HFFc6 (cell line): ENCODE data around the gene C10orf90. TPM values are rescaled to one million over a fixed set of nuclear protein-coding genes. Genes with fewer than 3 reads are reported as not detected.

Experiments used
- DNase-seq: peaks from one replicate; pipeline ENCODE4 v3.0.0-alpha.2; 2018
- H3K27ac Mint-ChIP-seq: 2 replicates; pipeline ENCODE4 v1.8.0; 2020; ENCODE audit warnings: mild to moderate bottlenecking, mixed read lengths
- H3K27me3 Mint-ChIP-seq: 2 replicates; pipeline ENCODE4 v1.8.0; 2021; ENCODE audit warnings: mild to moderate bottlenecking, moderate library complexity, mixed read lengths; ENCODE audit not compliant: insufficient read depth
- H3K36me3 Mint-ChIP-seq: 2 replicates; pipeline ENCODE4 v1.8.0; 2021; ENCODE audit warnings: low read depth, mixed read lengths
- H3K4me1 Mint-ChIP-seq: 2 replicates; pipeline ENCODE4 v1.8.0; 2020; ENCODE audit warnings: low read depth, mixed read lengths
- H3K4me3 Mint-ChIP-seq: 2 replicates; pipeline ENCODE4 v1.8.0; 2020; ENCODE audit warnings: mild to moderate bottlenecking, moderate library complexity, mixed read lengths
- H3K9me3 Mint-ChIP-seq: 2 replicates; pipeline ENCODE4 v1.8.0; 2020; ENCODE audit warnings: mild to moderate bottlenecking, mixed read lengths
- total RNA-seq, 6 experiments: library from RNA; stranded (reverse); fragmentation: NEBNext Ultra II Directional; extraction: Animal tissue kit (Norgen Biotek cat#: 25700); gene quantifications; 2 replicates in 1 of 6; 3 replicates in 5 of 6; pipeline ENCODE4 v1.2.3, GENCODE V29; 2021
- TF ChIP-seq, protein P1 (sequence below): fragments of 200-600 bp; sonication (generic); IDR thresholded peaks from 2 replicates; pipeline ENCODE4 v1.5.0; 2021; ENCODE audit warnings: antibody characterized with exemption, mild to moderate bottlenecking

The C10orf90 gene
- total RNA-seq, 6 experiments from 2014 or later: not detected

DNA sequence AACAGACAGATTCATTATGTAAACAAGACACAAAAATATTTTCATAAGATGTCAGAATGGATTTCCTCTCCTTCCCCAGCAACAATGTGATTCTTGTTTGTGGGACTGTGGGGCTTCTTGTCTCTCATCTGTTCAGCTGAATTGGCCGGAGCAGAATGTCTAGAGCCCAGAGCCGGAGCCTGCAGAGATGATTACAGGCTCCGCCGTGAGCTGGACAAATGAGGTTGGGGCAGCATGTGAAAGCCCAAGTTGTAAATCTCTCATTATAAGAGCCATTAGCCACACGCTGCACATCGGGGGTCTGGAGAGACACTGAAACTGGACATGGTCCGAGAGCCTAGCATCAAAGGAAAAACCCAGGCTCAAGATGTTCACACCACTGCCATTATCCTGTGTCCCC, 145.2 kb downstream of the C10orf90 start:
- Mint-ChIP-seq H3K36me3 (no peaks in the 10 kb centered on the region), H3K4me3 (no peak overlapping the region), H3K27ac (no peak overlapping the region), H3K9me3 (no peaks in the 10 kb centered on the region), H3K27me3 (peaks cover 15% of the 10 kb centered on the region), H3K4me1 (peaks cover 8% of the 10 kb centered on the region)
- TF ChIP-seq, protein P1, sequence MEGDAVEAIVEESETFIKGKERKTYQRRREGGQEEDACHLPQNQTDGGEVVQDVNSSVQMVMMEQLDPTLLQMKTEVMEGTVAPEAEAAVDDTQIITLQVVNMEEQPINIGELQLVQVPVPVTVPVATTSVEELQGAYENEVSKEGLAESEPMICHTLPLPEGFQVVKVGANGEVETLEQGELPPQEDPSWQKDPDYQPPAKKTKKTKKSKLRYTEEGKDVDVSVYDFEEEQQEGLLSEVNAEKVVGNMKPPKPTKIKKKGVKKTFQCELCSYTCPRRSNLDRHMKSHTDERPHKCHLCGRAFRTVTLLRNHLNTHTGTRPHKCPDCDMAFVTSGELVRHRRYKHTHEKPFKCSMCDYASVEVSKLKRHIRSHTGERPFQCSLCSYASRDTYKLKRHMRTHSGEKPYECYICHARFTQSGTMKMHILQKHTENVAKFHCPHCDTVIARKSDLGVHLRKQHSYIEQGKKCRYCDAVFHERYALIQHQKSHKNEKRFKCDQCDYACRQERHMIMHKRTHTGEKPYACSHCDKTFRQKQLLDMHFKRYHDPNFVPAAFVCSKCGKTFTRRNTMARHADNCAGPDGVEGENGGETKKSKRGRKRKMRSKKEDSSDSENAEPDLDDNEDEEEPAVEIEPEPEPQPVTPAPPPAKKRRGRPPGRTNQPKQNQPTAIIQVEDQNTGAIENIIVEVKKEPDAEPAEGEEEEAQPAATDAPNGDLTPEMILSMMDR: no peak
- DNase-seq: no peak

DNA sequence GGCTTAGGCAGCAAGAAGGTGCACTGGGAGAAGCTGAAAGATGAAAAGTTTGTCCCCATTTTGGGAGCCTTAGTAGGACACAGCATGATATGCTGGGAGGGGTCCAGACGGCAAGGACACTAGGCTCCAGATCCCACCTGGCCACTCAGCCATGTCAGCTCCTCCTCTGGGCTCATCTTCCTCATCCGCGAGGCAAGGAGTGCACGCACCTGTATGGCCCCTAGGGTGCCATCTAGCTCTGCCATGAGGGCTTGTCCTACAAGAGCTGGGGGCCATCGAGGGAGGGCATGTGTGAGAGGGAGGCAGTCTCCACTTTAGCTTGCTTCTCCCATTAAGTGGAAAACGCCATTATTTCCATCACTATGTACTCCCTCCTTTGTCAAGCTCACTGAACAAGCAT, 146.0 kb downstream of the C10orf90 start:
- peaks cover 8% of the 10 kb centered on the region for H3K4me1 Mint-ChIP-seq
- H3K27ac Mint-ChIP-seq: no peak overlapping the region
- H3K4me3 Mint-ChIP-seq: no peak overlapping the region
- DNase-seq: no peak
- H3K27me3 Mint-ChIP-seq: peaks cover 15% of the 10 kb centered on the region
- H3K36me3 Mint-ChIP-seq: no peaks in the 10 kb centered on the region
- TF ChIP-seq, protein P1: no peak
- H3K9me3 Mint-ChIP-seq: no peaks in the 10 kb centered on the region

DNA sequence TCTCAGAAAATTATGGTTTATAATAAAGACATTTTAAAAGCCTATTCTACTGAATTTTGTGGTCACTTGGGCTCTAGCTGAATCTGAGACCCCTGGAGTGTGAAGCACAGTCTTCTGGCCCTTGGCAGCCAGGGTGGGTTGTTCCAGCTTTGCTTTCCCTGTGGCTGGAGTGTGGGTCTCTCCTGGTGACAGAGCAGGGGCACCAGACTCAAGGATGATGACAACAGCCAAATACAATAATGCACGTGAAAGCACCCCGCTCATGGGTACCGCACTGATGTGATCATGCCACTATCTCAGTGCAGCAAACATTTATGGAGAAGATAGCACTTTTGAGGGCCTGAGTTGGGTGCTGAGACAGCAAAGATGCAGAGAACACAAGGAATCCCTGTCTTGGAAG, 147.4 kb downstream of the C10orf90 start:
- TF ChIP-seq, protein P1: no peak
- no peak overlapping the region for H3K27ac Mint-ChIP-seq
- no peak for DNase-seq
- H3K4me3 Mint-ChIP-seq: no peak overlapping the region
- H3K9me3 Mint-ChIP-seq: no peaks in the 10 kb centered on the region
- peaks cover 8% of the 10 kb centered on the region for H3K4me1 Mint-ChIP-seq
- peaks cover 13% of the 10 kb centered on the region for H3K27me3 Mint-ChIP-seq
- H3K36me3 Mint-ChIP-seq: no peaks in the 10 kb centered on the region

DNA sequence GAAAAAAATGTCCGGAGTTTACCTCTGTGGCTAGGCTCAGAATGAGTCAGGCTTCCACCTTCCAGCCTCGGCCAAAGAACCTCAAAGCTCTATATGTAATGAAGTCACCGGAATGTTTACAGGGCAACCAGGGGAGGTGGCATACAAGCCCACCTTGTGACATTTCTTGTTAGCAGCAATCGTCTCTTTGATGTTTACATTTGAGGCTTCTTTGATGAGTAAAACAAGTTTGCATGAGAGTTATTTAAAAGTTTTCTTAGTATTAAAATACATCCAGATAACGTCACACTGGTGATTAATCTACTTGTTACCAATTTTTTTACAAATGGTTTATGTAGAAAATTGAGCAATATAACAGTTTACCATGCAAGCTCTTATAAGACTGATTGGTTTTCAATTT, 149.1 kb downstream of the C10orf90 start:
- TF ChIP-seq, protein P1: no peak
- Mint-ChIP-seq H3K27ac (no peak overlapping the region), H3K9me3 (no peaks in the 10 kb centered on the region), H3K27me3 (peaks cover 10% of the 10 kb centered on the region), H3K4me1 (peaks cover 8% of the 10 kb centered on the region), H3K36me3 (no peaks in the 10 kb centered on the region), H3K4me3 (no peak overlapping the region)
- DNase-seq: no peak

GRCh38 chr10:126520751-126521317, 149.7 kb downstream of the C10orf90 start:
- Mint-ChIP-seq H3K4me3 (no peak overlapping the region), H3K36me3 (no peaks in the 10 kb centered on the region), H3K27me3 (peaks cover 8% of the 10 kb centered on the region), H3K27ac (no peak overlapping the region), H3K9me3 (no peaks in the 10 kb centered on the region), H3K4me1 (peaks cover 8% of the 10 kb centered on the region)
- no peak for DNase-seq
- TF ChIP-seq, protein P1: peak; percentile 36

GRCh38 chr10:126519992-126520391, 150.5 kb downstream of the C10orf90 start:
- DNase-seq: no peak
- Mint-ChIP-seq H3K27ac (no peak overlapping the region), H3K4me1 (peaks cover 8% of the 10 kb centered on the region), H3K36me3 (no peaks in the 10 kb centered on the region), H3K27me3 (peaks cover 2% of the 10 kb centered on the region), H3K9me3 (no peaks in the 10 kb centered on the region), H3K4me3 (no peak overlapping the region)
- TF ChIP-seq, protein P1: no peak
